GM12873 (cell line): ENCODE measurements around the gene NRF1.

Experiments used
- CTCF ChIP-seq: IDR thresholded peaks from 2 replicates; pipeline ENCODE4 v1.5.1; 2012; ENCODE audit warnings: low read depth, mild to moderate bottlenecking, moderate library complexity, low read length, control low read depth; ENCODE audit not compliant: insufficient read depth; ENCODE audit errors: missing control alignments

NRF1 gene

DNA sequence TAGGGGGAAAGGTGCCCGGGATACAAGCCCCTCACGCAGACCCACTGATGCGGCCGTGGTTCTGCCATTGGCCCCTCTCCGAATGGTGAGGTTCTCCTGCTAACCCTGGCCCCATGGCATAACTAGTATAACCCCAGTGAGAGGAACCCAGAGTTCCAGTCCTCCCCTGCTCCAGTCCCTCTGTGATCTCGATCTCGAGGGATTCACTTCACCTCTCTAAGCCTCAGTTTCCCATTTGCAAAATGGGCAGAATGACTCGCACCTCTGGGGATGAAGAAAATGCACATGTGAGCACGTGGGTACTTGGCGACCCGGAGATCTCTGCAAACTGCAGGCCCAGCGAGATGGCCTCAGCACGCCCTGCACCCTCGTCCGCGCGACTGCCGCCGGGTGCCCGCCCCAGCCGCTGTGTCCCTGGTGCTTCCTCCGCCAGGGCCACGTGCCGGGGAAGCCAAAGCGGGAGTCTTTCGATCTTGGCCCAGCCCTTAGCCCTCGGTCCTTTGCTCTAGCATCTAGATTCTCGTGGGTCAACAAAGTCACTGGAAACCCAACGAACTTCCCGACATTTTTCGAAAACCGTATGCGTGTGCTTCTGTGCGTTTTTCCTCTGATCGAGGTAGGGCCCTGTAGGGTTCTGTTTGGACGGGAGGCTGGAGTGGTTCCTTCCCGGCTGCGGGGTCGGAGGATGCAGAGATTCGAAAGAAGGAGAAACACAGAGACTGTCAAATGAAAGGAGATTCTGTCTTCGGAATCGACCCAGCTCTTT is 171.5 kb downstream of the NRF1 start:
- TF ChIP-seq CTCF = no peak

GRCh38 chr7:129783584-129783919 is 172.0 kb downstream of the NRF1 start:
- no peak for TF ChIP-seq CTCF

DNA sequence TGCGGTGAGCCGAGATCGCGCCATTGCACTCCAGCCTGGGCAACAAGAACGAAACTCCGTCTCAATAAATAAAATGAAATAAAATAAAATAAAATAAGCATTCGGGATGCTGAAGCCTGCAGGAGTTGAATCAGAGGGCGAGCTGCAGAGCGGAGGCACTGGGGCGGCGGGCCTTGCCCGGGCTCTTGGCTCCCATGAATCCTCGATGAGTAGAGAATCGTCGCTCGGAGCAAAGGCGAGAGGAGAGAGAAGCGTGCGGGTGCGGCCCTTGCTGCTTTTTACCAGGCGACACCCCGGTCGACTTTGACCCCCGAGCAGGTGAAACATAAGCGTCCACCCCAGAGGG is 172.9 kb downstream of the NRF1 start:
- TF ChIP-seq CTCF = no peak

DNA sequence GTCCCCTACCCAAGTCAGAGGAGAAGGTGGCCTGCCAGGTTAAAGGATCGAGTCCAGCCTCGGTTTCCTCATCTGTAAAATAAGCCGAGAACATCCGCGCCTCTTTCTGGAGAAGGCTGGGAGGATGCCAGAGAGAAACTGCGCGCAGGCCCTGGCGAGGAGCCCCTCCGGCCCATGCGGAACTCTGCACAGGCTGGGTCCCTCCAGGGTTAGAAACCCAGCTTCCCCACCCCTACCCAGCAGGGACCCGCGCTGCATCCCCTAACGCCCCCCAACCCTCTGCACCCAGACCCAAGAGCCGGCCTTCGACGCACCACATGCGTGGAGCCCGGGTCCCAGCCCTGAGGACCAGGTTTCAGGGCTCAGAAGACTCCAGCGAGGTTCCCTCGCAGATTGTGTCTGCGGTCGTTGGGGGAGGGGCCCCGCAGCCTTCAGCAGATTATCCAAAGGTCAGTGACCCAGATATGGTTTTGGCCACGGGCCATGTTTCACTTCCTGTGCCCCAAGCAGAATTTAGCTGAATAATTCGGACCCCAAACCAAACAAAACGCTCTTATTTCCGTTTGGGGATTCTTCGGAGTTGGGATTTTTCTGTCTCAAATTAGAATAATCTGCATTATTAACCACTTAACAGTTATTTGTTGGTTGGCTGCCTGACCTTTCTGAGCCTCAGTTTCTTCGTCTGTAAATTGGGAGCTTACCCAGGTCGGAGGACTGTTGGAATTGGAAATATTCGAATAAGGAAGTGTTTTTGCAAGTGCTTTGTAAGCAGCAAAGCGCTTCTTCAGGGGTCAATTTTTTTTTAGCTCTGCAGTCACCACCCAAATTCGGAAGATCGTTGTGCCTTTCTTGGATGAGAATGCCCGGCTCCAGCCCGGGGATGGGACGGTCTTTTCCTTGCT is 173.5 kb downstream of the NRF1 start:
- no peak for TF ChIP-seq CTCF

- TF ChIP-seq CTCF = no peak
These were observed 174.4 kb downstream of the NRF1 start for GRCh38 chr7:129785685-129786514.

DNA sequence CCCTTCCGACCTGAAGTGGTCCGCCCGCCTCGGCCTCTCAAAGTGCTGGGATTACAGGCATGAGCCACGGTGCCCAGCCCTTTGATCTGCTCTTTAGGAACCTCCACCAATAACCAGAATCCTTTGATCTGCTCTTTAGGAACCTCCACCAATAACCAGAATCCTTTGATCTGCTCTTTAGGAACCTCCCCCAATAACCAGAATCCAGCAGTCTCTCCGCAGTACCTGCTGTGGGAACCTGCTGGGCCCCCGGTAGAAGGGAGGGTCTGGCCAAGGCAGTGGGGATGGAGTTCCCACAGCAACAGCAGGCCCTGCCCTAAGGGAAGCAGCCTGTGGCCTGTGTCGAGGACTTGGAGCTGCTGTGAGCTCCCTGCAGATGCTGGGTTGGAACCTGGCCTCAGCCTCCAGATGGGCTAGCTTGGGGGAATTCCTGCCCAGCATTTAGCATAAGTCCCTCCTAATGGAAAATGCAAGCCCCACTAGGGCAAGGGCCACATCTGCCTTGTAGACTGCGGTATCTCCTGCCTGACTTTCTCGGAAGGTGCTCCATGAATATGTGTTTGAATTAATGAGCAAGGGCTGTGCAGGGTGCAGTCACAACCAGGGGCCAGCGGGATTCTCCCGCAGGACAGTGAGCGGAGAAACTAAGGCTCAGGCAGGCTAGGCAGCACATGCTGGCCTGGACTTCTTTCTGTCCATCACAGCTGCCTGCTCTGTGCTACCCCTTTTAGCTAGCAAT is 175.5 kb downstream of the NRF1 start:
- no peak for TF ChIP-seq CTCF
